HCT116 (cell line): ENCODE results near the gene GJB2. TPM values are rescaled to one million over a fixed set of nuclear protein-coding genes. Genes with fewer than 3 reads are reported as not detected.

Source experiments
- ATAC-seq: fragments of 200-7000 bp; cut with Tn5 transposase; 2 replicates; pipeline ENCODE4 v1.9.1; 2020; ENCODE audit warnings: mild to moderate bottlenecking, moderate library complexity
- BruUV-seq: library from RNA; stranded (reverse); fragments of 400-500 nt; replicated peaks from 2 replicates; lab custom pipeline; 2021; lab: Mats Ljungman, UMichigan
- CTCF ChIA-PET: fragments of 300-600 bp; sonication (Branson Sonifier 250); formaldehyde crosslinking; loops from one replicate; lab custom pipeline; 2021; ENCODE audit warnings: antibody characterized with exemption; lab: Charles Lee
- POLR2A ChIA-PET: fragments of 300-600, 350-600 bp; sonication (Branson Sonifier 250); formaldehyde crosslinking; loops from one replicate; lab custom pipeline; 2021; ENCODE audit warnings: antibody characterized with exemption; lab: Charles Lee
- RAD21 ChIA-PET, 2 experiments: fragments of 300-600 bp; sonication (Branson Sonifier 250); formaldehyde crosslinking; loops; one replicate each; lab custom pipeline; 2023; ENCODE audit warnings: low total read pairs in 2 of 2; ENCODE audit not compliant: uncharacterized antibody in 2 of 2, unreplicated experiment in 2 of 2, low non-redundant PET in 1 of 2; lab: Charles Lee
- DNase-seq: peaks from one replicate; pipeline ENCODE4 v3.0.0-alpha.2; 2010; ENCODE audit warnings: low read depth, low spot score
- H2AFZ ChIP-seq: fragments of 200-600 bp; shearing (Covaris generic), sonication (generic); 2 replicates; pipeline ENCODE4 v1.6.1; 2017; ENCODE audit warnings: low read depth, mixed run types, mixed read lengths, antibody characterized with exemption, low read length; ENCODE audit not compliant: poor library complexity, severe bottlenecking
- H3K27ac ChIP-seq: 2 replicates; pipeline ENCODE4 v1.5.1; 2012; ENCODE audit warnings: low read depth, low read length
- H3K27me3 ChIP-seq: fragments of 200-600 bp; sonication (generic); 2 replicates; pipeline ENCODE4 v1.6.1; 2016; ENCODE audit warnings: mixed run types, low read length, mixed read lengths; ENCODE audit not compliant: insufficient read depth
- H3K36me3 ChIP-seq, 2 experiments: fragments of 200-500 bp in 1 of 2; fragments of 200-600 bp in 1 of 2; sonication (Bioruptor generic) in 1 of 2; sonication (generic) in 1 of 2; 2 replicates each; pipeline versions ENCODE4 v1.5.1 to v1.6.1; 2014 to 2016; ENCODE audit warnings: low read length in 2 of 2, inconsistent platforms in 1 of 2, mixed read lengths in 1 of 2, mixed run types in 1 of 2; ENCODE audit not compliant: insufficient read depth in 2 of 2, control insufficient read depth in 1 of 2
- H3K4me1 ChIP-seq, 2 experiments: fragments of 200-600 bp in 1 of 2; sonication (generic) in 1 of 2; 2 replicates each; pipeline versions ENCODE4 v1.5.1 to v1.6.1; 2012 to 2017; ENCODE audit warnings: low read length in 2 of 2, inconsistent platforms in 1 of 2, mild to moderate bottlenecking in 1 of 2, mixed read lengths in 1 of 2, mixed run types in 1 of 2, moderate library complexity in 1 of 2; ENCODE audit not compliant: insufficient read depth in 2 of 2, control insufficient read depth in 1 of 2
- H3K4me2 ChIP-seq: fragments of 200-600 bp; sonication (generic); 2 replicates; pipeline ENCODE4 v1.6.1; 2017; ENCODE audit warnings: mixed run types, low read length, mixed read lengths
- H3K4me3 ChIP-seq, 2 experiments: fragments of 200-600 bp in 1 of 2; sonication (generic) in 1 of 2; replicated peaks in 1 of 2; 2 replicates each; pipeline ENCODE4 v1.5.1; 2011 to 2016; ENCODE audit warnings: low read length in 2 of 2, control low read depth in 1 of 2, low read depth in 1 of 2, mild to moderate bottlenecking in 1 of 2, mixed read lengths in 1 of 2, mixed run types in 1 of 2
- H3K79me2 ChIP-seq: fragments of 200-600 bp; sonication (generic); 2 replicates; pipeline ENCODE4 v1.6.1; 2017; ENCODE audit warnings: mild to moderate bottlenecking, mixed run types, low read length, moderate library complexity, mixed read lengths; ENCODE audit not compliant: insufficient read depth
- H3K9ac ChIP-seq: fragments of 200-600 bp; sonication (generic); 2 replicates; pipeline ENCODE4 v1.6.1; 2016; ENCODE audit warnings: low read length, mixed read lengths
- H3K9me2 ChIP-seq: fragments of 200-600 bp; sonication (generic), shearing (Covaris generic); 2 replicates; pipeline ENCODE4 v1.6.1; 2017; ENCODE audit warnings: mixed run types, mild to moderate bottlenecking, moderate library complexity; ENCODE audit not compliant: insufficient read depth
- H3K9me3 ChIP-seq, 2 experiments: fragments of 200-500 bp in 1 of 2; fragments of 200-600 bp in 1 of 2; sonication (Bioruptor generic) in 1 of 2; sonication (generic) in 1 of 2; 2 replicates each; pipeline ENCODE4 v1.6.1; 2014 to 2017; ENCODE audit warnings: low read length in 2 of 2, mixed read lengths in 2 of 2, inconsistent platforms in 1 of 2, low read depth in 1 of 2, mild to moderate bottlenecking in 1 of 2, mixed run types in 1 of 2, moderate library complexity in 1 of 2; ENCODE audit not compliant: control insufficient read depth in 1 of 2, insufficient read depth in 1 of 2
- H4K20me1 ChIP-seq: fragments of 200-600 bp; sonication (generic), shearing (Covaris generic); 2 replicates; pipeline ENCODE4 v1.6.1; 2017; ENCODE audit warnings: mixed run types, mild to moderate bottlenecking, moderate library complexity; ENCODE audit not compliant: insufficient read depth
- ELF1 ChIP-seq: IDR thresholded peaks from 2 replicates; pipeline ENCODE4 v1.6.1; 2012; ENCODE audit warnings: low read depth, borderline replicate concordance
- MAX ChIP-seq: IDR thresholded peaks from 2 replicates; pipeline ENCODE4 v1.6.1; 2012
- ZBTB33 ChIP-seq: IDR thresholded peaks from 2 replicates; pipeline ENCODE4 v1.6.1; 2011; ENCODE audit warnings: mild to moderate bottlenecking, low read length, moderate library complexity; ENCODE audit not compliant: insufficient replicate concordance; ENCODE audit errors: extremely low read depth
- intact Hi-C: fragments of 100-400 bp; cut with micrococcal nuclease; formaldehyde crosslinking; loops from 2 replicates; pipeline ENCODE4 v1.10.0; 2022
- total RNA-seq: library from RNA; stranded (reverse); gene quantifications from one replicate; pipeline ENCODE4 v1.2.1, GENCODE V29; 2021; ENCODE audit not compliant: unreplicated experiment

Gene GJB2
- total RNA-seq, 1 experiment from 2014 or later: 44.7 TPM

GRCh38 chr13:20231839-20232555 is 39.3 kb upstream of the GJB2 start, which contains the start of gene GJB6:
TSS of gene GJB6 (minus strand) at chr13:20232319. CDS start at chr13:20223480, 8,839 bp downstream.
- H3K27me3 ChIP-seq: no peaks in the 10 kb centered on the region
- H3K4me1 ChIP-seq: no peaks in the 10 kb centered on the region
- no peak within 1 kb of the TSS for H3K9ac ChIP-seq
- TF ChIP-seq MAX (no peak), ELF1 (no peak), ZBTB33 (no peak)
- no peak within 1 kb of the TSS for H3K4me2 ChIP-seq
- no peak within 1 kb of the TSS for H3K4me3 ChIP-seq
- H3K27ac ChIP-seq: no peak within 1 kb of the TSS
- no peaks in the 10 kb centered on the region for H4K20me1 ChIP-seq
- 0 out of 2 replicates have a peak, but pooled peaks have one; percentile 17 for ATAC-seq
- no TSS peak for BruUV-seq
- H2AFZ ChIP-seq: no peak within 1 kb of the TSS
- no peaks in the 10 kb centered on the region for H3K79me2 ChIP-seq
- no peak for DNase-seq
- intact Hi-C loops: no loop called here
- RAD21 ChIA-PET: no interaction called here
- POLR2A ChIA-PET: no interaction called here
- no peaks in the 10 kb centered on the region for H3K9me2 ChIP-seq
- no peaks in the 10 kb centered on the region for H3K36me3 ChIP-seq
- H3K9me3 ChIP-seq: no peaks in the 10 kb centered on the region
- CTCF ChIA-PET: no interaction called here
